CD4-positive, alpha-beta T cell treated with Interleukin-6 at 100 ng/mL for 8 hours (primary cell): ENCODE measurements around the gene SAMD5.
"Not testable (repeated sequence)": the region's sequence is repeated elsewhere in the genome, so short reads cannot be mapped to it uniquely, and the experiment has no call there.

ENCODE experiments used
- DNase-seq: peaks from one replicate; pipeline ENCODE4 v3.0.0-alpha.2; 2020; ENCODE audit warnings: mixed read lengths, low spot score

SAMD5 gene

GRCh38 chr6:147528511-147529145 is 20.1 kb downstream of the SAMD5 start:
- DNase-seq, result no peak

GRCh38 chr6:147530132-147531060 is 21.9 kb downstream of the SAMD5 start:
- no peak for DNase-seq

- DNase-seq, result no peak
These were observed 22.8 kb downstream of the SAMD5 start for GRCh38 chr6:147531321-147531720.

- DNase-seq, result no peak
These were observed 25.8 kb downstream of the SAMD5 start for GRCh38 chr6:147534116-147534860.

- DNase-seq, result no peak
These were observed 30.3 kb downstream of the SAMD5 start for GRCh38 chr6:147538821-147539220.

- no peak for DNase-seq
These were observed 31.6 kb downstream of the SAMD5 start for GRCh38 chr6:147540075-147540474.

- DNase-seq, result not testable (repeated sequence)
These were observed 33.9 kb downstream of the SAMD5 start for GRCh38 chr6:147542436-147542835.

- no peak for DNase-seq
These were observed 35.9 kb downstream of the SAMD5 start for GRCh38 chr6:147544420-147544819.

- DNase-seq, result no peak
These were observed 38.2 kb downstream of the SAMD5 start for GRCh38 chr6:147546501-147547368.

- DNase-seq, result no peak
These were observed 38.9 kb downstream of the SAMD5 start for GRCh38 chr6:147547369-147547902.

- DNase-seq, result no peak
These were observed 40.5 kb downstream of the SAMD5 start for GRCh38 chr6:147548921-147549475.

- no peak for DNase-seq
These were observed 41.0 kb downstream of the SAMD5 start for GRCh38 chr6:147549531-147549930.

- DNase-seq, result no peak
These were observed 43.5 kb downstream of the SAMD5 start for GRCh38 chr6:147551976-147552375.

GRCh38 chr6:147553099-147553498 is 44.6 kb downstream of the SAMD5 start:
- no peak for DNase-seq

- no peak for DNase-seq
These were observed 45.8 kb downstream of the SAMD5 start for GRCh38 chr6:147554281-147554680.

- DNase-seq, result no peak
These were observed 50.5 kb downstream of the SAMD5 start for GRCh38 chr6:147559006-147559405.

- DNase-seq, result no peak
These were observed 52.2 kb downstream of the SAMD5 start for GRCh38 chr6:147560670-147561069.

- DNase-seq, result no peak
These were observed 53.2 kb downstream of the SAMD5 start for GRCh38 chr6:147561726-147562125.

GRCh38 chr6:147563472-147563871 is 55.0 kb downstream of the SAMD5 start:
- no peak for DNase-seq

- no peak for DNase-seq
These were observed 56.1 kb downstream of the SAMD5 start for GRCh38 chr6:147564556-147564955.
